GM18502 (cell line): Measurements from ENCODE around the gene SNX24.
"Not testable (repeated sequence)": the region's sequence is repeated elsewhere in the genome, so short reads cannot be mapped to it uniquely, and the experiment has no call there.

Experiments
- ATAC-seq: cut with Tn5 transposase; IDR thresholded peaks from one replicate; pipeline ENCODE4 v1.9.1; 2021; ENCODE audit warnings: mild to moderate bottlenecking; ENCODE audit not compliant: unreplicated experiment, poor library complexity

SNX24 gene

DNA sequence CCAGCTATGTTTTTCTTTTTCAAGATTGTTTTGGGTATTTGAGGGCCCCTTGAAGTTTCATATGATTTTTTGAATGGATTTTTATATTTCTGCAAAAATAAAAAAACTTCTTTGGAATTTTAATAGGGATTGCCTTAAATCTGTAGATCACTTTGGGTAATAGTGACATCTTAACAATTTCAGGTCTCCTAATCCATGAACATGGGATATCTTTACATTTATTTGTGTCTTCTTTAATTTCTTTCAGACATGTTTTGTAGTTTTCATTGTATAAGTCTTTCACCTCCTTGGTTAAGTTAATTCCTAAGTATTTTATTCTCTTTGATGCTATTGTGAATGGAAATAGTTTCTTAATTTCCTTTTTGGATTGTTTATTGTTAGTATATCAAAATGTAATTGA lies 112.0 kb downstream of the SNX24 start:
- no peak for ATAC-seq

GRCh38 chr5:122959740-122960445 lies 114.5 kb downstream of the SNX24 start:
- ATAC-seq: no peak

- ATAC-seq: no peak
These were observed 117.9 kb downstream of the SNX24 start for GRCh38 chr5:122963305-122963704.

GRCh38 chr5:122965111-122965510 lies 119.7 kb downstream of the SNX24 start:
- ATAC-seq: no peak

DNA sequence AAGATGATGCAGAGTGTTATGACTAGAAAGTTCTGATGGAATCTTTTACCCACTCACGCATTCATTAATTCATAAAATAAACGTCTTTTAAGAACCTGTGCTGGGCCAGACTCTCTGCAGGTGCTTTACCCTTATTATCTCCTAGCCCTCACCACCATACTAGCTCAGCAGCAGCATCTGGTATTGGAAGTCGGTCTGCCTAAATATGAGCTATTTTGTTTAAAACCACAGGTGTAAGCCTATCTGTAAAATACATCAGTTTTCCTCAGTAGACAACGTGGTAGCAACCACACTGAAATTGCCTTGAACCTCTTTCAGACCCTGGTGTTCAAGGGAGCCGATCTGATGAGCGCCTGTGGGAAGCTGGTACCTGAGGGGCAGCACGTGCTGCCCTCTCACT lies 121.7 kb downstream of the SNX24 start:
- ATAC-seq: peak; percentile 34

- peak; percentile 65 for ATAC-seq
These were observed 122.2 kb downstream of the SNX24 start for GRCh38 chr5:122967625-122968024.

- not testable (repeated sequence) for ATAC-seq
These were observed 122.6 kb downstream of the SNX24 start for GRCh38 chr5:122968056-122968455.

GRCh38 chr5:122971333-122971732 lies 125.9 kb downstream of the SNX24 start:
- ATAC-seq: no peak

DNA sequence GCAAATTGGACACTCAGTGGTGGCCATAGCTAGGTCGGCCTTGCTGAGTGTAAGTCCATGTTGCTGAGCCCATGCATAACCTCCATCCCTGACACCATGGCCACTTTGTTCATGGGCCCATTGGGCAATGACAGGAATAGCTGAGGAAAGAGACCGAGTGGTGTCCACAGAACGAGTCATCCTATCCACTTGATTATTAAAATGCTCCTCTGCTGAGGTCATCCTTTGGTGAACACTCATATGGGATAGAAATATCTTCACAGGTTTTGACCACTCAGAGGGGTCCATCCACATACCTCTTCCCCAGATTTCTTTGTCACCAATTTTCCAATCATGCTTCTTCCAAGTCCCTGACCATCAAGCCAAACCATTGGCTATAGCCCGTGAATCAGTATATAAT lies 127.5 kb downstream of the SNX24 start:
- ATAC-seq: no peak

GRCh38 chr5:122973759-122974158 lies 128.3 kb downstream of the SNX24 start:
- ATAC-seq: not testable (repeated sequence)

DNA sequence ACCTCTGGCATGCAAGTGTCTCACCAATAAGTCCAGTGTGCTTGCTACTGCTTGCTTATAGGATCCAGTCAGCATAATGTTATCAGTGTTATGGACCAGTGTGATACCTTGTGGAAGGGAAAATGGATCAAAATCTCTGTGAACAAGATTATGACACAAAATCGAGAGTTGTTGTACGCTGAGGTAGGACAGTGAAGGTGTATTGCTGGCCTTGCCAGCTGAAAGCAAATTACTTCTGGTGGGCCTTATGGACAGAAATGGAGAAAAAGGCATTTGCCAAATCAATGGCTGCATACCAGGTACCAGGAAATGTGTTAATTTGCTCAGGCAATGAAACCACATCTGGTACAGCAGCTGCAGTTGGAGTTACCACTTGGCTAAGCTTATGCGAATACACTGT lies 128.8 kb downstream of the SNX24 start:
- ATAC-seq: not testable (repeated sequence)

GRCh38 chr5:122977319-122977718 lies 131.9 kb downstream of the SNX24 start:
- ATAC-seq: no peak

- no peak for ATAC-seq
These were observed 132.7 kb downstream of the SNX24 start for GRCh38 chr5:122978068-122978467.

GRCh38 chr5:122978644-122979297 lies 133.4 kb downstream of the SNX24 start:
- no peak for ATAC-seq

DNA sequence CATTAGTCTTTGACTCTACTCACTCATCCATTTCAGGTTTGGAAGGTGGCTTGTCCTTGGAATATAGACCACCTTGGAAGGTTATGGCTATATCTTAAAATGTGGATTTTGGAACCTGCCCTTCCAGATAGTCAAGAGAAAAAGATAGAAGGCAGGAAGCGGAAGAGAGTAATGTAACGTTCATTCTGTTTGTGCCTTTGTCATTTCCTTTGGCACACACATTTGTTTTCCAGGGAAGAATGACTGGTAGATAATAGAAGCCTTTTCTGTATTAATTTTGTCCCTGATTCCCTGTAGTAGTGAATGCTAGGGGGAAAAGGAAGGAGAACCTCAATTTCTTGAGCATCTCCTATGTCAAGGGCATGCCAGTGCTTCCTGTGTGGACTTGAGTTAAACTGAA lies 136.4 kb downstream of the SNX24 start:
- no peak for ATAC-seq

- ATAC-seq: no peak
These were observed 137.0 kb downstream of the SNX24 start for GRCh38 chr5:122982376-122982775.

- no peak for ATAC-seq
These were observed 139.0 kb downstream of the SNX24 start for GRCh38 chr5:122984425-122984824.

GRCh38 chr5:122985006-122985700 lies 139.7 kb downstream of the SNX24 start:
- ATAC-seq: no peak

- peak; percentile 98 for ATAC-seq
These were observed 140.7 kb downstream of the SNX24 start for GRCh38 chr5:122985954-122986721.

DNA sequence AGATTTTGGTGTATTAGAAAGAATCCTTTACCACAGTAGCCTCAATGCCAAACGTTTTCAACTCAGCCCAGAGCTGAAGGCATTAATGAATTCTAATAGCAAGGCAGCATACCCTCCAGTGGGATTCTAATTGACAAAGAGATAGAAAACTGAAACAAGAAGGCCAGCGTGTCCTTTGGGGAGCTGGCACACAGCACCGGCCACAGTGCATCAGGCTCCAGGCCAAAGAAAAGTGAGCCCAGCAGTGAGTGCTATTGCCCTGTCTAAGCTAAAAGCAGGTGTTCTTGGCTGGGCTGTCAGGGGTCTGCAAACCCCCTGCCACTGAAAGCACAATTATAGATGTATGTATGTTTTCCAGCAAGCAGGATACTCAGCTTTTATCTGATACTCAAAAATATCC lies 150.7 kb downstream of the SNX24 start:
- ATAC-seq: no peak

DNA sequence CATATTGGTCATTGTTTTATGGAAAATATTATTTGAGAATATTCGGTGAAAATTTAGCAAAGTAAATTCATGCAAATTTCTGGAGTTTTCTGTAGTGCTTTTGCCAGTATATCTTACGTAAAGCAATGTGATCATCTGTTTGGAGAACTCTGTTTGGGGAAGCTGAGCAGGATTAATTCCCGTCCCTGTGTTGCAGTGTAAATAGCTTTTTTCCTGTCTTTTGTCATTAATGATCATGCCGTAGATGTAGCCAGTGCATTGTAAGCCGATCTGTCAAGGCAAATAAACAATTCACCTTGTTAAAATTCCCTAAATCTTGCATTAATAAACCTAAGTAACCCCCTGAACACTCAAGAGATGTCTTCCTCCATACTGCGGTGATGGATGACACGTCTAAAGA lies 151.9 kb downstream of the SNX24 start:
- ATAC-seq: no peak
